BJ (cell line): Measurements from ENCODE around the gene TLE2. TPM values are rescaled to one million over a fixed set of nuclear protein-coding genes. Genes with fewer than 3 reads are reported as not detected.

ENCODE experiments used
- CTCF ChIA-PET: fragments of 350-600 bp; formaldehyde crosslinking; extraction: SDS; loops from one replicate; lab custom pipeline; 2021; ENCODE audit warnings: antibody characterized with exemption, inconsistent platforms; lab: Yijun Ruan, JAX
- POLR2A ChIA-PET: fragments of 300-600 bp; sonication (Branson Sonifier 250); formaldehyde crosslinking; extraction: SDS; loops from one replicate; lab custom pipeline; 2021; ENCODE audit warnings: antibody characterized with exemption; lab: Charles Lee
- DNase-seq: peaks from one replicate; pipeline ENCODE4 v3.0.0-alpha.2; 2011; ENCODE audit warnings: low read depth
- H3K27me3 ChIP-seq: 2 replicates; pipeline ENCODE4 v1.6.0; 2011; ENCODE audit warnings: low read length; ENCODE audit not compliant: control insufficient read depth, insufficient read depth
- H3K36me3 ChIP-seq: 2 replicates; pipeline ENCODE4 v1.5.1; 2011; ENCODE audit warnings: low read length; ENCODE audit not compliant: control insufficient read depth, insufficient read depth
- H3K4me3 ChIP-seq: 2 replicates; pipeline ENCODE4 v1.5.1; 2011; ENCODE audit warnings: low read depth, mild to moderate bottlenecking, control low read depth, low read length
- polyA plus RNA-seq: library from polyadenylated mRNA; depleted of rRNA; stranded (reverse); fragments of >200 nt; gene quantifications from 2 replicates; pipeline ENCODE4 v1.2.3, GENCODE V29; 2011
- TF ChIP-seq, protein P1 (sequence below): IDR thresholded peaks from 2 replicates; pipeline ENCODE4 v1.5.1; 2011; ENCODE audit warnings: low read depth, mild to moderate bottlenecking, control low read depth, inconsistent platforms, low read length, moderate library complexity; ENCODE audit not compliant: insufficient read depth

TLE2 gene
- polyA plus RNA-seq, 1 experiment = 1.0 TPM

DNA sequence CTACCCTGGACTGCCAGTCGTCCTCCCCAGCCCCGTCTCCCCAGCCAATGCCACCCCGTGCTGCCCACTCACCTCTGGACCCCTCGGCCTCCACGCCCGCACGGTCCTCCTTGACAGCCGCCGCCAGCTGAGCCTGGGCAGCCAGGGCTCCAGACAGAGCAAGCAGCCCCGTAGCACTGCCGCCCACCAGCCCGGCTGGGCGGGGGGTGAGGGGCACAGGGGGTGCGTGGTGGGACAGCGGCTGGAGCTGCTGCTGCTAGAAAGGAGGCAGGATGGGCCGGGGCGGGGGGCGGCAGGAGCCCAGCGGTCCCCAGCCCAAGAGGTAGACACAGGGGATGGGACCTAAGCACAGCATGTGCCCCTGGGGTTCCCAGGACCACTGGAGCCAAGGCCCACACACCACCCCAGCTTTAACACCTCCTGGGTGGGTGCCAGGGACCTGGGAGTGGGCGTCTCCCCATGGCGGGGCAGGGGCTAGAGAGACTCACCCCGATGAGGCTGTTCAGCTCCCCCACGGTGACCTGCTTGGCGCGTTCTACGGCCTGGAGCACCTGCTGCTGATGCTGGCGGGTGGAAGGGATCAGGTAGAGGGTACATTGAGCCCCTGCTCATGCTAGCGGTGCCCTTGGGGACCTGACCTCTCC lies 9.7 kb downstream of the TLE2 start:
- H3K36me3 ChIP-seq = no peaks in the 10 kb centered on the region
- ChIA-PET CTCF (no interaction called here), POLR2A (no interaction called here)
- no peak overlapping the region for H3K4me3 ChIP-seq
- TF ChIP-seq, protein P1, sequence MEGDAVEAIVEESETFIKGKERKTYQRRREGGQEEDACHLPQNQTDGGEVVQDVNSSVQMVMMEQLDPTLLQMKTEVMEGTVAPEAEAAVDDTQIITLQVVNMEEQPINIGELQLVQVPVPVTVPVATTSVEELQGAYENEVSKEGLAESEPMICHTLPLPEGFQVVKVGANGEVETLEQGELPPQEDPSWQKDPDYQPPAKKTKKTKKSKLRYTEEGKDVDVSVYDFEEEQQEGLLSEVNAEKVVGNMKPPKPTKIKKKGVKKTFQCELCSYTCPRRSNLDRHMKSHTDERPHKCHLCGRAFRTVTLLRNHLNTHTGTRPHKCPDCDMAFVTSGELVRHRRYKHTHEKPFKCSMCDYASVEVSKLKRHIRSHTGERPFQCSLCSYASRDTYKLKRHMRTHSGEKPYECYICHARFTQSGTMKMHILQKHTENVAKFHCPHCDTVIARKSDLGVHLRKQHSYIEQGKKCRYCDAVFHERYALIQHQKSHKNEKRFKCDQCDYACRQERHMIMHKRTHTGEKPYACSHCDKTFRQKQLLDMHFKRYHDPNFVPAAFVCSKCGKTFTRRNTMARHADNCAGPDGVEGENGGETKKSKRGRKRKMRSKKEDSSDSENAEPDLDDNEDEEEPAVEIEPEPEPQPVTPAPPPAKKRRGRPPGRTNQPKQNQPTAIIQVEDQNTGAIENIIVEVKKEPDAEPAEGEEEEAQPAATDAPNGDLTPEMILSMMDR = no peak
- H3K27me3 ChIP-seq = no peaks in the 10 kb centered on the region; the same call in 1 of the 2 replicates
- no peak for DNase-seq

DNA sequence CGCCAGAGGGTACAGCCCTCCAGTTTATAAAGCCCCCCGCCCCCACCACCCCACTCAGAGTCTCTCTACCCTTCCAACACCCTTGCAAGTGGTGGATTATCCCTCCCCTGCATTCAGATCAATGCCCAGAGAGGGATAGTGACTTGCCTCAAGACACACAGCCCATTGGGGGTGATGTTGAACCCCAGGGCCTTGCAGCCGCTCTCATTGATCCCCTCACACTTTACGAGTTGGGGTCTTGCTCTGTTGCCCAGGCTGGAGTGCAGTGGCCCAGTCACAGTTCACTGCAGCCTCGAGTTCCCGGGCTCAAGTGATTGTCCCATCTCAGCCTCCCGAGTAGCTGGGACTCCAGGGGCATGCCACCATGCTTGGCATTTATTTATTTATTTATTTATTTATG lies 11.2 kb downstream of the TLE2 start:
- DNase-seq = no peak
- Histone ChIP-seq H3K4me3 (no peak overlapping the region), H3K36me3 (no peaks in the 10 kb centered on the region), H3K27me3 (no peaks in the 10 kb centered on the region; the same call in 1 of the 2 replicates)
- ChIA-PET POLR2A (no interaction called here), CTCF (interaction anchor here (1.4 kb wide), 1 partner anchor 10 kb away, joined by 3 read pairs; no protein-coding TSS in a partner anchor)
- TF ChIP-seq, protein P1 = no peak

DNA sequence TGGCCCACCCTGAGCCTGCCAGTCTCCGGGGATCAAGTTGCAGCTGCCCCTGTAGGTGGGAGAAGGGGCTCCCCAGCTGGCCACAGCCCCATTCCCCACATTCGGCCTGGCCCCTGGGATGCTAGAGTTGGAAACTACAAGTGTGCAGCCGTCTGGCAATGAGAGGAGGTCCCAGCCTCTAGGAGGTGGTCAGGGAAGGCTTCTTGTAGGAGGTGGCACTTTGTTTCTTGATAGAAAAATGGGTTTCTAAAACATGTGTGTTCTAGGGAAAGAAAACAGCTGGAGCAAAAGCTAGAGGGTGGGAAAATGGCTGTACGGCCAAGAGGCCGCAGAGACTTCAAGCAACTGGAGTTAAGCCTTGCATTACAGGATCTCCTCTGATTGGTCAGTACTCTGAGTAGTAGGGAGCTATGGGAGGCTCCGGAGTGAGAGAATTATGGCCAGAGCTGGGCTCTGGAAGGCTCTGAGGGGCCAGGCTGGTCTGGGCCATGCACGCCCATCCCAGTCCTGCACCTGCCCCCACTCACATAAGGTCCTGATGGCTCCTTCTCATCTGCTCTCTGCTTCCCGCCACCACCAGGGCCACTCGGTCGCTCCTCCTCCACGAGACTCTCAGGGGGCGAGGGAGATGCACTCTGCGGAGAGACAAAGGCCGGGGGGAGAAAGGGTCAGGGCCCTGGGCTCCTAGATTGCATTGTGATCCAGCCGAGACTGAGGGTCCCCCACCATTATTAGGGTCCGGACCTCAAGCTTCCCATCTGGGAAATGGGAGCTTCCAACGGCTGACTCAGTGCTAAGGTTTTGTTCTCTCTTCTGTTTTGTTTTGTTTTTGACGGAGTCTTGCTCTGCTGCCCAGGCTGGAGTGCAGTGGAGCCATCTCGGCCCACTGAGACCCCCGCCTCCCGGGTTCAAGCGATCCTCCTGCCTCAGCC lies 13.7 kb downstream of the TLE2 start:
- no peak for DNase-seq
- Histone ChIP-seq H3K27me3 (no peaks in the 10 kb centered on the region; the same call in none of the 2 replicates), H3K36me3 (no peaks in the 10 kb centered on the region), H3K4me3 (no peak overlapping the region)
- TF ChIP-seq, protein P1 = no peak
- CTCF ChIA-PET = no interaction called here
- POLR2A ChIA-PET = no interaction called here

DNA sequence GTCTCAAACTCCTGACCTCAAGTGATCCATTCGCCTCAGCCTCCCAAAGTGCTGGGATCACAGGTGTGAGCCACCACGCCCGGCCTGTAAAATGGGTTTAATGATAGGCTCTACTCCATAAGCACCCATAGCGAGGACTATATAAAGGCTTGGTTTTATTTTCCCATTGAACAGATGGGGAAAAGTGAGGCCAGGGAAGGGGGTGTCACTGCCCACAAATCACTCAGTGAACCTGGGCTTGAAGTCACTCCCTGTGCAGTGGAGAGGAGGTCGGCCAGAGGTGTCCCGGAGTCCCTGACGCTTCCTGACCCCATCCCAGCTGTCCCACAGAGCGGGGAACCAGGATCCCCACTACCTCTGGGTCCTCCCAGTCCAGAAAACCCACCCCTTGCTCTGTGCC lies 14.9 kb downstream of the TLE2 start:
- no peak overlapping the region for H3K4me3 ChIP-seq
- H3K27me3 ChIP-seq = no peaks in the 10 kb centered on the region; the same call in none of the 2 replicates
- TF ChIP-seq, protein P1 = no peak
- H3K36me3 ChIP-seq = no peaks in the 10 kb centered on the region
- no peak for DNase-seq
- CTCF ChIA-PET = no interaction called here
- POLR2A ChIA-PET = no interaction called here

DNA sequence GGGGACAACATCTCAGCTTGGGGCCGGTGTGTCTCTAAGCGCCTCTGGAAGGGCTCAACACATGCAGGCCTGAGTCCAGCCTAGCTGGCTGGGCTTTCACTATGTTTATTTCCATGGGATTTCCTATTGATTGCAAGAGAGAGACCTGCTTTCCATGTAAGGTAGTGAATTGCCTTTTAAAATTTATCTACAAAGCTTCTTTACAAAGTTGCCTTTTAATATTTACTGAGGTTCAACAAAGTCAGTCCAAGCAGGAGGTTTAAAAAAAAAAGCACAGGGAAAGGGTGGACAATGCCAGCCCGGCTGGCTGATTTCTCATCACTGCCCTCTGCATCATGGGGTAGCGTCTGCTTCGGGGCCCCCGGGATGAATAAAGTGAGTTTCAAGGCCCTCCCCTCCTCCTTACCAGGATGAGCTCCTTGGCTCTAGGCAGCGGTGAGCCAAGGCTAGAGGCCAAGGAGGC lies 15.8 kb downstream of the TLE2 start:
- ChIA-PET CTCF (interaction anchor here (0.8 to 1.2 kb wide), 2 partner anchors 9 to 14 kb away, joined by 3 read pairs; no protein-coding TSS in a partner anchor), POLR2A (no interaction called here)
- TF ChIP-seq, protein P1 = no peak
- Histone ChIP-seq H3K36me3 (no peaks in the 10 kb centered on the region), H3K4me3 (no peak overlapping the region), H3K27me3 (no peaks in the 10 kb centered on the region; the same call in none of the 2 replicates)
- DNase-seq = no peak
